ENCODE data around the gene RNF151. TPM values are rescaled to one million over a fixed set of nuclear protein-coding genes. Genes with fewer than 3 reads are reported as not detected.

Gene RNF151
- total RNA-seq, 2 experiments from 2014 or later: not detected

DNA sequence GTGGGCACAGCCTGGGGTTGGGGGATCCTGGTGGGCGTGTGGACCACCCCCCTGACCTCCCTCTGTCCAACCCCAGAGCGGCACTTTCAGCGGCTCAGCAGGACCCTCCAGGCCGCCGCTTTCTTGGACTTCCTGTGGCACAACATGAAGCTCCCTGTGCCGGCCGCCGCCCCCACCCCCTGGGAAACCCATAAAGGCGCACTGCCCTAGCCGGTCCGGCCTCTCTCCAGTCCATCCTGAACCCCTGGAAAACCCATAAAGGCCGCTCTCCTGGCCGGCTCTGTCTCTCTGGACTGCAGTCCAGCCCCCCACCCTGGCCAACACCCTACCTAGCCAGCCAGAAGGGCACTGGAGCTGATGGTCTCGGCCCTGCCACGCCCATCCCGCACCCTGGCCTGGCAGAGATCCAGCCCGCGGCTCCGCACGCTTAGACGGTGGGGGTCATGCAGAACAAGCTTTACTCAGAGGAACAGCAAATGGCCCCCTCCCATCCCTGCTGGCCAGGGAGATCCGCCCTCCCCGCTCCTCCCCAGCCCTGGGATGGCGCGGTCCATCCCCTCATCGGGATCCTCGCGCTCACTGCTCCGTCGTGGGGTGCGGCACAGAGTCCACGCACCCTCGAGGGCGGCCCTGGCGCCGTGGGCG lies 11.9 kb downstream of the RNF151 start:
- DNase-seq: no peak
- H3K27me3 Mint-ChIP-seq: peaks cover 27% of the 10 kb centered on the region
- no peaks in the 10 kb centered on the region for H3K9me3 Mint-ChIP-seq
- H3K4me1 Mint-ChIP-seq: peaks cover 12% of the 10 kb centered on the region
- CTCF ChIA-PET: no interaction called here
- no peak overlapping the region for H3K4me3 Mint-ChIP-seq
- POLR2A ChIA-PET: interaction anchor here (1.1 to 12.7 kb wide), 3 partner anchors 15 to 169 kb away, joined by 3 to 149 read pairs (median 3); partner anchors contain the start of genes NDUFB10, RNF151 and RPS2
- no peak overlapping the region for H3K27ac Mint-ChIP-seq
- H3K36me3 Mint-ChIP-seq (ENCODE audit: low read depth): peaks cover 18% of the 10 kb centered on the region

DNA sequence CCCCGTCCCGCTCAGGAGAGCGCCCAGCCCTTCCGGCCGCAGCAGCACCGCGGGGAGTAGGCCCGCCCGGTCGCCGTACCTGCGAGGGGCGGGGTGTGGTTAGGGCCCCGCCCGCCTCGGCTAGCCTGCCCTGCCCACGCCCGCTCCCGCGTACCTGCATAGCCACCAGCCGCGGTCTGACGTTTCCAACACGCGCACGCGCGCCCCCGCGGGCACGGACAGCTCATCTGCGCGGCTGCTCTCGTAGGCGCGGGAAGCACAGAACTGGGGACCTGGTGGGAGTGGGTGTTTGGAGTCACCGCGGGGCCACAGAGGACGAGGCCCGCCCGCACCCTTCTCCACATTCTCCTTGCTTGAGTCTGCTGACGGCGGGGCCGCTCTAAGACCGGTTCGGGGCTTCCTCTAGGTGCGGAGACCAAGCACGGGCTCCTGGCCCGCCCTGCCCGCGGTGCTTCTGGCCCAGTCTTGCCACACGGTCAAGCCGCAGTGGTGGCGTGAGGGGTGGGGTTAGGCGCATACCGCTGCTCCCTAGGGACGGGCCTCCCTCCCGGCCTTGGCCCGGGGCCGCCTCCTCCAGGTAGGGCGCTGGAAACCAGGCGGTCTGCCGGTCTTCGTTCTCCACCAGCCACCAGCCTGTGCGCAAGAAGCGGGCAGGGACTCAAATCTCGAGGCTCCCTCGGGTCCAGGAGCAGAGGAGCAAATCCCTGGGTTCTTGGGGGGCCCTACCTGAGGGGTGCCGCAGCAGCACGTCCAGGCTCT lies 12.8 kb downstream of the RNF151 start:
- Mint-ChIP-seq H3K27me3 (peaks cover 27% of the 10 kb centered on the region), H3K27ac (no peak overlapping the region), H3K36me3 (ENCODE audit: low read depth) (peaks cover 18% of the 10 kb centered on the region), H3K4me1 (peaks cover 12% of the 10 kb centered on the region), H3K9me3 (no peaks in the 10 kb centered on the region), H3K4me3 (no peak overlapping the region)
- ChIA-PET POLR2A (interaction anchor here (1.9 to 12.7 kb wide), 3 partner anchors 8 to 16 kb away, joined by 4 to 149 read pairs (median 5); partner anchors contain the start of genes NDUFB10, RNF151, RPS2 and TBL3), CTCF (no interaction called here)
- DNase-seq: no peak

DNA sequence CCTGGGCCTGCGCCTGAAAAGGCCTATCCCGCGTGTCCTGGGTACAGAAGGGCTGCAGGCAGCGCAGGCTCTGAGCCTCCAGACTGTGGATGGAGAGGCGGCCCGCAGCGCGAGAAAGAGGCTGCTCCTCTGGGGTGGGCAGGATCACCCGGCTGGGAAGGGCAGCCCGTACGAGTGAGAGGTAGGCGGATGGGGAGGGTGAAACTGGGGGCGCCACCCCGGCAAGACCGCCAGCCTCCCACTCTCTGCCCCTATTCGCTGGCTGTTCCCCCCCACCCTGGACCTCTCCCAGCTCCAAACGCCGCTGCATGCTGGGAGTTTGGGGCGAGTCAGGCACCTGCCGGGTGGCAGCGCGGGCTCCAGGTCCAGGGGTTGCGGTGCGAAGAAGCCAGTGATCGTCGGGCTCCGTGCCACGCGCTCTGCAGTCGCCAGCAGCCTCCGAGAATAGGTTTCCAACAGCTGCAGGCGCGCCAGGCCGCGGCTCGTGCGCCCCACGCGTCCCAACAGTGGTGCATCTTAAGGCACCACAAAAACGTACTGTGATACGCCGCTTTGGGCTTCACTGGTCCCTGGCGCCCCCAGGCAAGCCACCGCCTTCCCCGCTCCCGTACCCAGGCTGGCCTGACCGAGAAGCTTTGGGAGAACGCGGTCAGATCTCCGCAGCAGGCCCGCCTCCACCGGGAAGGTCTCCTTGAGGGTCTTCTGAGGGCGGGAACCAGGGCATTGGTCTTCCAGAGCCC lies 13.5 kb downstream of the RNF151 start:
- POLR2A ChIA-PET: interaction anchor here (0.9 to 12.7 kb wide), 4 partner anchors 8 to 16 kb away, joined by 3 to 149 read pairs (median 4); partner anchors contain the start of genes NDUFB10, RNF151, RPS2 and SYNGR3
- H3K27ac Mint-ChIP-seq: no peak overlapping the region
- H3K4me1 Mint-ChIP-seq: peaks cover 17% of the 10 kb centered on the region

GRCh38 chr16:1980770-1981087 lies 14.1 kb downstream of the RNF151 start:
- no peak for DNase-seq
- POLR2A ChIA-PET: interaction anchor here (0.9 to 12.7 kb wide), 5 partner anchors 9 to 174 kb away, joined by 3 to 149 read pairs (median 4); partner anchors contain the start of genes NDUFB10, RNF151, RPS2 and SYNGR3
- Mint-ChIP-seq H3K4me3 (no peak overlapping the region), H3K36me3 (ENCODE audit: low read depth) (peaks cover 11% of the 10 kb centered on the region), H3K4me1 (peaks cover 21% of the 10 kb centered on the region), H3K9me3 (no peaks in the 10 kb centered on the region), H3K27ac (no peak overlapping the region), H3K27me3 (peaks cover 27% of the 10 kb centered on the region)
- CTCF ChIA-PET: no interaction called here

More for the DNA sequence above, 13.5 kb downstream of the RNF151 start:
- peaks cover 13% of the 10 kb centered on the region for H3K36me3 Mint-ChIP-seq (ENCODE audit: low read depth)
- peaks cover 27% of the 10 kb centered on the region for H3K27me3 Mint-ChIP-seq
- CTCF ChIA-PET: no interaction called here
- H3K4me3 Mint-ChIP-seq: no peak overlapping the region
- no peaks in the 10 kb centered on the region for H3K9me3 Mint-ChIP-seq
- DNase-seq: no peak

DNA sequence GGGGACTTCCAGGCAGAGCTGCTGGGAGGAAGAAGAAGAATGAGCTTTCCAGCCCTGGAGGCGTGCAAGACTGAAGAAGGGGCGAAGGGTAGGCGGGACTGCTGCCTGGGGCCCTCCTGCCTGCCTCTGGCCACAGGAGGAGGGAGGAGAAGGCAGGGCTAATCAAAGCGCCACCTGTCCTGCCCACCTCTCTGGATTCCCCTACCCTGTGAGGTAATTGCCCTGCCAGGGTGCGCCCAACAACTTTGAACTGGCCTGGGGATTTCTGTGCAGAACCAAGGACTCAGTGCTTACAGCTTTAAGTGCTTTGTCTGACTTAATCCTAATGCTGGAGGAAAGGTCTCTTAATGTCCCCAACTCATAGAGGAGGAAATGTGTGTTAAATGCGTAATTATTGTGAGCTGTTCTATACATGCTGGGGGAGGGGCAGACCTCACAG lies 14.8 kb downstream of the RNF151 start, which contains the start of gene NOXO1:
NOXO1 (minus strand) TSS at position 72 of the 439 bp plus-strand sequence. CDS start 290 bp downstream, outside the sequence.
- CTCF ChIA-PET: interaction anchor here (1.0 kb wide), 1 partner anchor 38 kb away, joined by 3 read pairs; the partner anchor contains the start of gene MSRB1
- peaks cover 27% of the 10 kb centered on the region for H3K27me3 Mint-ChIP-seq

GRCh38 chr16:1982013-1982433 lies 15.4 kb downstream of the RNF151 start:
- POLR2A ChIA-PET: interaction anchor here (0.7 to 12.7 kb wide), 4 partner anchors 10 to 275 kb away, joined by 3 to 149 read pairs (median 25); partner anchors contain the start of genes NDUFB10, RNF151, RPS2 and TBL3
- H3K36me3 Mint-ChIP-seq (ENCODE audit: low read depth): peaks cover 15% of the 10 kb centered on the region
- CTCF ChIA-PET: interaction anchor here (1.0 kb wide), 1 partner anchor 39 kb away, joined by 3 read pairs; the partner anchor contains the start of gene MSRB1
- H3K9me3 Mint-ChIP-seq: no peaks in the 10 kb centered on the region
- H3K27ac Mint-ChIP-seq: no peak overlapping the region
- H3K4me3 Mint-ChIP-seq: no peak overlapping the region
- peaks cover 27% of the 10 kb centered on the region for H3K27me3 Mint-ChIP-seq
- DNase-seq: no peak
- H3K4me1 Mint-ChIP-seq: peaks cover 21% of the 10 kb centered on the region

More for the DNA sequence above, 14.8 kb downstream of the RNF151 start, which contains the start of gene NOXO1:
- Mint-ChIP-seq H3K9me3 (no peaks in the 10 kb centered on the region), H3K4me1 (peaks cover 21% of the 10 kb centered on the region), H3K4me3 (no peak within 1 kb of the TSS), H3K27ac (no peak within 1 kb of the TSS), H3K36me3 (ENCODE audit: low read depth) (peaks cover 9% of the 10 kb centered on the region)
- DNase-seq: no peak
- POLR2A ChIA-PET: interaction anchor here (1.0 to 12.7 kb wide), 6 partner anchors 9 to 274 kb away, joined by 3 to 149 read pairs (median 4); partner anchors contain the start of genes NDUFB10, RNF151, RPS2 and TBL3

DNA sequence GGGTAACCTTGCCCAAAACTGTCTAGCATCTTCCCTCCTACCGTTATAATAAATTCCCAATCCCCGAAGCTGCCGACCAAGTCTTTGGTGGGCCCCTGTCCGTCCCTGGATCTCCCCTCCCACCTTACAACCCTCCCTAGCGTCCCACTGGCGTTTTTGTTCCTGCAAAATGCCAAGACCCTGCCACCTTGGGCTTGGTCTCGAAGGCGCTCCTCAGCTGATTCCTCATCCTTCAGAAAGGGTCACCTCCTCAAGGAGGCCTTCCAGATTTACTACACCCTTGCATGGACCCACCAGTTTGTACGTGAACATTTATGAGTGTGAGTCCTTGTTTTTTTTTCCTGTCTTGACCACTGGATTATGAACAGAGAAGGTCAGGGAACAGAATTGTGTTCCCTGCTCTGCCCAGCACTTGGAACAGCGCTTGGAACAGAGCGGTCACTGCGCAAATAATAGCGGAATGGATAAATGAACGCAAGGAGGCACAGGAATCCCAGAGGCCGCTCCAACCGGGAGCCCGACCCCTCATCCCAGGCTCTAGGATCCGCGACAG lies 16.4 kb downstream of the RNF151 start:
- peaks cover 12% of the 10 kb centered on the region for H3K36me3 Mint-ChIP-seq (ENCODE audit: low read depth)
- POLR2A ChIA-PET: interaction anchor here (1.9 to 12.7 kb wide), 4 partner anchors 9 to 172 kb away, joined by 7 to 149 read pairs (median 30); partner anchors contain the start of genes NDUFB10, RNF151, RPS2 and TBL3
- CTCF ChIA-PET: interaction anchor here (1.1 kb wide), 1 partner anchor 170 kb away, joined by 3 read pairs; no protein-coding TSS in a partner anchor
- H3K9me3 Mint-ChIP-seq: no peaks in the 10 kb centered on the region
- H3K27ac Mint-ChIP-seq: no peak overlapping the region
- DNase-seq: no peak
- peaks cover 28% of the 10 kb centered on the region for H3K27me3 Mint-ChIP-seq
- H3K4me3 Mint-ChIP-seq: peak overlapping the region; percentile 80
- H3K4me1 Mint-ChIP-seq: peaks cover 21% of the 10 kb centered on the region

DNA sequence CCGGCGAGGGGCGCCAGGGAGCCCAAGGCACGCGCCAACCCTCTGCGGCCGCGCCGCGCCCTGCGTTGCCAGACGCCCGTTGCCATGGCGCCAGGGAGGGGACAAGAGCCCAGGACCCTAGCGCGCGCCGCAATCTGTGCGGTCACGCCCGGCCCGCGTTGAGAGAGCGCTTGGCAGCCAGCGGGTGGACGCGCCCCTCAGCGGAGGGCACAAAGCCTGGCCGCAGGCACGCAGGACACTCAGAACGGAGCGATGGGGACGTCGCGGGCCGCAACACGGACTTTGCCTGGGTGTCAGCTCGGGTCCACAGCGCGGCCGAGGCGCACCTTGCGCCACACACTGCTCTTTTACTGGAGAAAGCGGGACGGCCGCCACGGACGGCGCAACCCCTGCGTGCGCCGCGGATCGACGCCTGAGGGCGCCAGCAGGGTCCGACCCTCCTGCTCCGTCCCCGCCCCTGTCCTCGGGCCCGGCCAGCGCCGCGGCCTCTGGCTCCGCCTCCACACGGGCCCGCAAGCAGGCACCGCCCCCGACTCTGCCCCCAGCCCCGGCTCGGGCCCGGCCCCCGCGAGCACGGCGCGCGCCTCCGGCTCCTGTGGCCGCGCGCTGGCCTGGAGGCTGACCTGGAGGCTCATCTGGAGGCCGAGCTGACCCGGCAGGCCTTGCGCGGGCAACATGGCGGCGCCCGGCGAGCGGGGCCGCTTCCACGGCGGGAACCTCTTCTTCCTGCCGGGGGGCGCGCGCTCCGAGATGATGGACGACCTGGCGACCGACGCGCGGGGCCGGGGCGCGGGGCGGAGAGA lies 17.1 kb downstream of the RNF151 start, which contains the start of gene GFER:
GFER (plus strand) TSS at position 650 of the 803 bp plus-strand sequence; CDS start at position 676, 26 bp downstream.
- POLR2A ChIA-PET: interaction anchor here (0.8 to 12.7 kb wide), 6 partner anchors 8 to 171 kb away, joined by 4 to 149 read pairs (median 10); partner anchors contain the start of genes NDUFB10, RNF151, RPS2 and TBL3
- peak within 1 kb of the TSS; percentile 80 for H3K4me3 Mint-ChIP-seq
- CTCF ChIA-PET: interaction anchor here (1.1 to 1.7 kb wide), 2 partner anchors 12 to 169 kb away, joined by 3 to 6 read pairs; partner anchors contain the start of gene TBL3

GRCh38 chr16:1984347-1985225 lies 17.9 kb downstream of the RNF151 start:
- POLR2A ChIA-PET: interaction anchor here (0.8 to 12.7 kb wide), 6 partner anchors 8 to 171 kb away, joined by 4 to 149 read pairs (median 10); partner anchors contain the start of genes NDUFB10, RNF151, RPS2 and TBL3
- peaks cover 13% of the 10 kb centered on the region for H3K36me3 Mint-ChIP-seq (ENCODE audit: low read depth)
- peak overlapping the region; percentile 80 for H3K4me3 Mint-ChIP-seq
- peak overlapping the region; percentile 32 for H3K27ac Mint-ChIP-seq
- DNase-seq: no peak
- H3K27me3 Mint-ChIP-seq: peaks cover 40% of the 10 kb centered on the region
- peaks cover 32% of the 10 kb centered on the region for H3K4me1 Mint-ChIP-seq
- CTCF ChIA-PET: interaction anchor here (0.7 to 1.7 kb wide), 2 partner anchors 13 to 19 kb away, joined by 3 to 6 read pairs; partner anchors contain the start of gene TBL3
- H3K9me3 Mint-ChIP-seq: no peaks in the 10 kb centered on the region

More for the DNA sequence above, 17.1 kb downstream of the RNF151 start, which contains the start of gene GFER:
- peak; percentile 83 for DNase-seq
- H3K27me3 Mint-ChIP-seq: peaks cover 32% of the 10 kb centered on the region
- peaks cover 14% of the 10 kb centered on the region for H3K36me3 Mint-ChIP-seq (ENCODE audit: low read depth)
- peak within 1 kb of the TSS; percentile 32 for H3K27ac Mint-ChIP-seq
- H3K9me3 Mint-ChIP-seq: no peaks in the 10 kb centered on the region
- H3K4me1 Mint-ChIP-seq: peaks cover 24% of the 10 kb centered on the region

DNA sequence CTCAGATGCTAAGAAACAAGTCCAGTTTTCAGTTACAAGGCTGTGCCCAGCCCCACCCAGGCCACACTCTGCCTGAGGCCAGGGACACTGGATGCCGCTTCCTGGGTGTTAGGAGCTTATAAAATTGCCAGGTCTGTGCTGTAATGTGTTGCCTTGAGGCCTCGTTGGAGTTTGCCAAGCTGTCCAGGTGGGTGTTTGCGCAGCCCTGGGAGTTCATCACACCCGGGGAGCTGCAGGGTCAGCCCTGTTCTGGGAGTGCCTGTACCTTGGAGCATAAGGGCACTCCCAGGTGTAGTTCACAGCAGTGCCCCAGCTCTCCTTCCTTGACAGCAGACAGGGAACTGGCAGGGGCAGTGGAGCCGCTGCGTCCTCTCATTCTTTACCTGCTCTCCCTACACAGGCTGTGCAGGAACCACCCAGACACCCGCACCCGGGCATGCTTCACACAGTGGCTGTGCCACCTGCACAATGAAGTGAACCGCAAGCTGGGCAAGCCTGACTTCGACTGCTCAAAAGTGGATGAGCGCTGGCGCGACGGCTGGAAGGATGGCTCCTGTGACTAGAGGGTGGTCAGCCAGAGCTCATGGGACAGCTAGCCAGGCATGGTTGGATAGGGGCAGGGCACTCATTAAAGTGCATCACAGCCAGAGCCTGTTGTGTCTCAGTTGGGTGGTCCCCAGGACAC lies 19.0 kb downstream of the RNF151 start:
- Mint-ChIP-seq H3K4me1 (peaks cover 34% of the 10 kb centered on the region), H3K27me3 (peaks cover 36% of the 10 kb centered on the region), H3K27ac (no peak overlapping the region), H3K9me3 (no peaks in the 10 kb centered on the region), H3K4me3 (peak overlapping the region; percentile 80), H3K36me3 (ENCODE audit: low read depth) (peaks cover 13% of the 10 kb centered on the region)
- no peak for DNase-seq
- CTCF ChIA-PET: interaction anchor here (0.7 to 1.7 kb wide), 3 partner anchors 14 to 18 kb away, joined by 3 to 6 read pairs (median 3); partner anchors contain the start of gene TBL3
- POLR2A ChIA-PET: interaction anchor here (1.1 to 12.7 kb wide), 4 partner anchors 13 to 170 kb away, joined by 3 to 149 read pairs (median 30); partner anchors contain the start of genes NDUFB10, RNF151, RPS2 and TBL3

Data from activated CD4-positive, alpha-beta memory T cell treated with anti-CD3 and anti-CD28 coated beads, Interleukin-2, amount 10 ng/mL, durations not matched to agents 7 days and 5 days (primary cell).